Esophagus squamous epithelium (tissue), 4 donors: ENCODE measurements around the gene BSPRY.

ENCODE experiments used
- POLR2A ChIP-seq, 4 donors: fragments of 450-650 bp; IDR thresholded peaks; one replicate each; pipeline ENCODE4 v1.6.1; 2017; ENCODE audit warnings: antibody characterized with exemption in 4 of 4, mild to moderate bottlenecking in 4 of 4, moderate library complexity in 3 of 4
- TF ChIP-seq, protein P1 (sequence below), 6 experiments: fragments of 450-650 bp in 4 of 6; fragments of 200-600 bp in 2 of 6; sonication (generic) in 2 of 6; IDR thresholded peaks; one replicate each; pipeline ENCODE4 v1.5.1; 2016 to 2019; ENCODE audit warnings: antibody characterized with exemption in 6 of 6, mild to moderate bottlenecking in 4 of 6, moderate library complexity in 4 of 6

DNA sequence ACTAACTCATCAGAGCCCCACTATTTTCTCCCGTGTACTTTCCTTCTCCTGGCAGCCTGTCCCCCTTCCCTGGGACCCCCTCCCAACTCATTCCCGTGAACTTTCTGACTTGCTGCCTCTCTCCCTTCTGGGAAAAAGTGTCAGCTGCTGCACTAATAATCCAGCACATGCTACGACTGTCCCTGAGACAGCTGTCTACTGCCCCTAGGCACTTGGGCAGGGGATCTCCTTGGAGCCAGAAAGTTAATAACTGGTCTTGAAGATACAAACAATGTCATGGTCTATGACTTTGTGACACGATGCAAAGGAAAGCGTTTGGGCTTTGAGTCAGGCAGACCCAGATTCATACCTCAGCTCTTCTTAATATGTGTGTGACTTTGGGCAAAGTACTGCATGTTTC, 36.1 kb upstream of the BSPRY start:
- TF ChIP-seq, protein P1, sequence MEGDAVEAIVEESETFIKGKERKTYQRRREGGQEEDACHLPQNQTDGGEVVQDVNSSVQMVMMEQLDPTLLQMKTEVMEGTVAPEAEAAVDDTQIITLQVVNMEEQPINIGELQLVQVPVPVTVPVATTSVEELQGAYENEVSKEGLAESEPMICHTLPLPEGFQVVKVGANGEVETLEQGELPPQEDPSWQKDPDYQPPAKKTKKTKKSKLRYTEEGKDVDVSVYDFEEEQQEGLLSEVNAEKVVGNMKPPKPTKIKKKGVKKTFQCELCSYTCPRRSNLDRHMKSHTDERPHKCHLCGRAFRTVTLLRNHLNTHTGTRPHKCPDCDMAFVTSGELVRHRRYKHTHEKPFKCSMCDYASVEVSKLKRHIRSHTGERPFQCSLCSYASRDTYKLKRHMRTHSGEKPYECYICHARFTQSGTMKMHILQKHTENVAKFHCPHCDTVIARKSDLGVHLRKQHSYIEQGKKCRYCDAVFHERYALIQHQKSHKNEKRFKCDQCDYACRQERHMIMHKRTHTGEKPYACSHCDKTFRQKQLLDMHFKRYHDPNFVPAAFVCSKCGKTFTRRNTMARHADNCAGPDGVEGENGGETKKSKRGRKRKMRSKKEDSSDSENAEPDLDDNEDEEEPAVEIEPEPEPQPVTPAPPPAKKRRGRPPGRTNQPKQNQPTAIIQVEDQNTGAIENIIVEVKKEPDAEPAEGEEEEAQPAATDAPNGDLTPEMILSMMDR (IDR thresholded peaks at IDR 0.05) = no peak
- TF ChIP-seq POLR2A (IDR thresholded peaks at IDR 0.05) = no peak
